Measurements from ENCODE around the gene MAP1LC3C.

DNA sequence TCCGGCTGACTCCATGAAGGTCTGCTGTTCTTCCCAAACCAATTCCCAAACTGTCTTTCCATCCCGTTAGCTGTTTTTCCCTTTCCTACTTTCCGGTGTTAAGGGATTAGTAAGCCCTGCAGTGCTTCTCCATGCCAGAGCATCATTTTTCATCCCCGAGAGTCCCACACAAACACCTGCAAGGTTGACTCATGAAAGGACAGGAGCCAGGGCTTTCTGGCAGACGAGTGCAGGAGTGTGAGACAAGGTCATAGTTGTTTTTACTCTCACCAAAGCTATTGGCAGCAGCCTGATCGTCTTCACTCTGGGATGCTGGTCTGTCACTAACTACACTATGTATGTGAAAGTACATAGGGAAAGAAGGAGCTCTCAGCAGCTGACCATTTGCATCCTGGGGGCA, 51.5 kb downstream of the MAP1LC3C start:
- TF ChIP-seq, protein P1, sequence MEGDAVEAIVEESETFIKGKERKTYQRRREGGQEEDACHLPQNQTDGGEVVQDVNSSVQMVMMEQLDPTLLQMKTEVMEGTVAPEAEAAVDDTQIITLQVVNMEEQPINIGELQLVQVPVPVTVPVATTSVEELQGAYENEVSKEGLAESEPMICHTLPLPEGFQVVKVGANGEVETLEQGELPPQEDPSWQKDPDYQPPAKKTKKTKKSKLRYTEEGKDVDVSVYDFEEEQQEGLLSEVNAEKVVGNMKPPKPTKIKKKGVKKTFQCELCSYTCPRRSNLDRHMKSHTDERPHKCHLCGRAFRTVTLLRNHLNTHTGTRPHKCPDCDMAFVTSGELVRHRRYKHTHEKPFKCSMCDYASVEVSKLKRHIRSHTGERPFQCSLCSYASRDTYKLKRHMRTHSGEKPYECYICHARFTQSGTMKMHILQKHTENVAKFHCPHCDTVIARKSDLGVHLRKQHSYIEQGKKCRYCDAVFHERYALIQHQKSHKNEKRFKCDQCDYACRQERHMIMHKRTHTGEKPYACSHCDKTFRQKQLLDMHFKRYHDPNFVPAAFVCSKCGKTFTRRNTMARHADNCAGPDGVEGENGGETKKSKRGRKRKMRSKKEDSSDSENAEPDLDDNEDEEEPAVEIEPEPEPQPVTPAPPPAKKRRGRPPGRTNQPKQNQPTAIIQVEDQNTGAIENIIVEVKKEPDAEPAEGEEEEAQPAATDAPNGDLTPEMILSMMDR (IDR thresholded peaks at IDR 0.05) = no peak
- no peak for TF ChIP-seq ZFX (IDR thresholded peaks at IDR 0.05; ENCODE audit: borderline replicate concordance)

Data from 22Rv1 (cell line).